ENCODE results near the gene SSTR3.

GRCh38 chr22:37180531-37181231 is 31.6 kb downstream of the SSTR3 start:
- TF ChIP-seq CTCF (IDR thresholded peaks at IDR 0.05): no peak
- TF ChIP-seq EP300 (IDR thresholded peaks at IDR 0.05): no peak
- TF ChIP-seq POLR2A (IDR thresholded peaks at IDR 0.05): no peak
- TF ChIP-seq POLR2AphosphoS5 (IDR thresholded peaks at IDR 0.05): no peak

Measured in sigmoid colon (tissue), 4 donors.